ENCODE measurements around the gene NPRL2. TPM values are rescaled to one million over a fixed set of nuclear protein-coding genes. Genes with fewer than 3 reads are reported as not detected.

NPRL2 gene
- total RNA-seq, 1 experiment from 2014 or later: 20.6 TPM

GRCh38 chr3:50322386-50323091, 28.0 kb downstream of the NPRL2 start, which contains the start of gene HYAL2 (continued):
- TF ChIP-seq ZNF281 (CRISPR knock-in tag; IDR thresholded peaks at IDR 0.05) (no peak), ZNF532 (CRISPR knock-in tag; IDR thresholded peaks at IDR 0.05; ENCODE audit: borderline replicate concordance) (no peak), ERG (CRISPR knock-in tag; IDR thresholded peaks at IDR 0.05) (no peak; the same call in 1 of the 2 replicates), MAX (CRISPR knock-in tag; IDR thresholded peaks at IDR 0.05) (no peak), GTF2I (CRISPR knock-in tag; conservative IDR thresholded peaks at IDR 0.05) (no peak), ELF4 (CRISPR knock-in tag; IDR thresholded peaks at IDR 0.05; ENCODE audit: low read depth) (no peak), PRDM15 (CRISPR knock-in tag; IDR thresholded peaks at IDR 0.05) (peak; percentile 64; the same call in 1 of the 2 replicates), NR2C2 (CRISPR knock-in tag; IDR thresholded peaks at IDR 0.05) (no peak), JAZF1 (CRISPR knock-in tag; IDR thresholded peaks at IDR 0.05) (no peak), NR3C1 (CRISPR knock-in tag; conservative IDR thresholded peaks at IDR 0.05; ENCODE audit: low read depth) (no peak), RELA (CRISPR knock-in tag; IDR thresholded peaks at IDR 0.05; ENCODE audit: borderline replicate concordance) (no peak), AFF4 (CRISPR knock-in tag; IDR thresholded peaks at IDR 0.05; ENCODE audit: borderline replicate concordance) (no peak), ZNF423 (CRISPR knock-in tag; IDR thresholded peaks at IDR 0.05) (no peak), FOXP1 (CRISPR knock-in tag; IDR thresholded peaks at IDR 0.05; ENCODE audit: borderline replicate concordance) (no peak; the same call in 1 of the 2 replicates), NFYB (CRISPR knock-in tag; conservative IDR thresholded peaks at IDR 0.05; ENCODE audit: low read depth) (no peak), IRF1 (CRISPR knock-in tag; IDR thresholded peaks at IDR 0.05) (no peak), FOXP4 (CRISPR knock-in tag; IDR thresholded peaks at IDR 0.05) (peak; percentile 78), HMGA2 (CRISPR knock-in tag; IDR thresholded peaks at IDR 0.05) (no peak)

Measured in WTC11 (cell line).